Stimulated activated CD8-positive, alpha-beta memory T cell treated with anti-CD3 and anti-CD28 coated beads, Interleukin-7, amount 100 ng/mL, for 48 hours (primary cell): ENCODE results near the gene PRKN.

Source experiments
- DNase-seq, 2 donors: peaks; one replicate each; pipeline ENCODE4 v3.0.0-alpha.2; 2020; ENCODE audit warnings: low read depth in 1 of 2; ENCODE audit errors: extremely low read depth in 1 of 2

PRKN gene

DNA sequence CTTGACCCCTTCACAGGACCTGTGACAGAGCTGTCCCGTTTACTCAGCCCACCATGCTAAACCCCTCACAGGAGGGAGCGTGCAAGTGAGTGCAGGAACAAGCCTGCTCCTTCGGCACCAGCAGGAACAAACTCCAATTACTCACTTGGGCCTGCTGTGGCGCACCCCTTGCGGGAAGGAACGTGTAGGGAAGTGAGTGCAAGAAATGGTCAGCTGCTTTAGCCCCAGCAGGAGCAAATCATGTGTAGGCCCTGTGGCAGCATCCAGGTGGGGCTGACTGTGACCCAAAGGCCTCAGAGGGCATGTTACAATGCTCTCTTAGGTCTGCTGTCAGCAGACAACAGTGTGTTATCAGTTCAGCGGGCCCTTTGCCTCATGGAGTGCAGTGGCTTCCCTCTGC, 574.4 kb downstream of the PRKN start:
- no peak for DNase-seq

DNA sequence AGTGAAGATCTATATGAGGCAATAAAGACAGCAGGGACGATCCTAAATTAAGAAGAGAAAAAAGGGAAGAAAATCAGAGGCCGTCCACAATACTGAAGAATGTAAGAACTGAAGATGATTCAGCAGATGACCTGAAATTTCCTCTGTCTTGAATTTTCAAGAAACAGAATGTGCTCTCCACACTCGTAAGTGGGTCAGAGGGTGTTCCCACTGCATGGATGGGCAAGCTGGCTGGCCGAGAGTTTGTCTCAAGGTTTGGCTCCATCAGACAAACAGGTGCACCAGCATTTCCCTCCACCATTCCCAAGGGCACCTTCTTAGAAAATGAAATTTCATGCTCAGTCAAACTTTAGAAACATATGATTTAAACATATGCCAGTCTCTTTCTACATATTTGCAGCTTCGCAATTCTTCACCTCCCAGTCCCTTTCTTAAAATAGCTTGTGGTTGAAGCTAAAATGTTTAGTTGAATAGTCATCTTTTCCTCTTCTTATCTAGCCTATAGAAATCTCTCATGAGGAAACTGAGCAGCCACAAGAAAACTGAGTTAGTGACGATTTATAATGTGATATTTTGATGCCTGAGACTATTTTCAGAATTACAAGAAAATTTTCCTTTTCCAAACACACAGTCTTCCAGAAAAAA, 576.4 kb downstream of the PRKN start:
- DNase-seq = no peak

DNA sequence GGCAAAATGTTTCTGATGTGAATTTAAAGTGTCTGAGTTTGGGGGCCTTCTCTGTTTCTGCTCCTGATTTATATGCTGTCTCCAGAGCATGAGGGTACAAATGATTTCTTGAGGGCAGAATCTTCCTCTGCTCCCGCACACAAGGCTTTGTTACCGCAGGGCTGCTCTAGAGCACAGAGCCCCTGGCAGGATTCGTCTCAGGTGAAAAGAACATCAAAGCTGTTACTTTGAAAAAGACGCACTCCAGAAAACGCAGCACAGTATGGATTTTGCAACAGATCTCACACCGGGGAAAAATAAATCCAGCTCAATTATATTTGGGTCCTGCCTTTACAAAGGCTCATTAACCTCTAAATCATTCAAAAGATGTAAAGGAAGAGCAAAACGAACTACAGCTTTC, 577.3 kb downstream of the PRKN start:
- no peak for DNase-seq

DNA sequence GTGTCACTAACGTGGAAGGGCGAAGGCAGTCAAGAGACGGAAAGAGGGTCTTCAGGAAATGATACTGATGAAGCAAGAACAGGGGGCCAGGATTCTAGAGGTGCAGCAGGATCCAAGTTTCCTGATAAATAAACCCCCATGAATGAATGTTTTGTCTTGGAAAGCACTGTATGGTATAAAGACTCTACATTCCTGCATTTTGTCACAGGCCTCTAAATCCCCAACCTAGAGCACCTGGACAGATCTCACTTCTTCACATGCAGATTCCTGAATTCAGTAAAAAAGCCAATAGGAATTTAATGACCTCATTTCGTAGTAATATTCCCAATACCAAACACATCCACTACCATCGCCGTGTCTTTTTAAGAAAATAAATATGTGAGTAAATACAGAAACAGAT, 577.8 kb downstream of the PRKN start:
- DNase-seq = no peak

DNA sequence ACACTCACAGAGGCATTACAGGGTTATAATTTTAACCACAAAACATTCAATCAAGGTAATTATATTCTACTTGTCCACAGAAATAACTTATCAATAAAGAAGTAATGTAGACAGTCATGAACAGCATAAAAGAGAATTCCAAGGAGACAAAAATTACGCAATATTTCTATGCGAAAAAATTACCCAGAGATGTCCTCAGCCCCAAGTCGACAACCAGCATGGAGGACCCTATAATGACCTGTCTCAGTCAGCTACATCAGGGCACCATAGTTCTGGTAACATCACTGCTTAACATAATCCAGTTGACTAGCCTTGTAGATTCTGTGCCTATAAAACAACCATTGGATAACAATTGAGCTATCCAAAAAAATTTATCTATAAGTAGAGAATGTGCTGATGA, 579.8 kb downstream of the PRKN start:
- no peak for DNase-seq

DNA sequence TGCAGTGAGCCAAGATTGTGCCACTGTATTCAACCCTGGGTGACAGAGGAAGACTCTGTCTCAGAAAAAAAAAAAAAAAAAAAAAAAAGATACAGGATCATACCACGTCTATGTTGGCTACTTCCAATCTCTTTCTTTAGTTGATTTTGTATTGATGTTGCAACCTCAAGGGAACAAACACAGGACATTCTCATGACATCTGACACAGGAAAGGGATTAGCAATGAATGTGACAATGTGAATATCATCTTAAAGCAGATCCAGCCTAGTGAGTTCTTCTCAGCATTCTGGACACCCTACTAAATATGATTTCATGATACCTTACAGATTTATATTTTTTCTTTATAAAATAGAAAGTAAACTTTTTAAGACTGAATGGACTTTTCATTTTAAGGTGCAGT, 580.3 kb downstream of the PRKN start:
- no peak for DNase-seq

DNA sequence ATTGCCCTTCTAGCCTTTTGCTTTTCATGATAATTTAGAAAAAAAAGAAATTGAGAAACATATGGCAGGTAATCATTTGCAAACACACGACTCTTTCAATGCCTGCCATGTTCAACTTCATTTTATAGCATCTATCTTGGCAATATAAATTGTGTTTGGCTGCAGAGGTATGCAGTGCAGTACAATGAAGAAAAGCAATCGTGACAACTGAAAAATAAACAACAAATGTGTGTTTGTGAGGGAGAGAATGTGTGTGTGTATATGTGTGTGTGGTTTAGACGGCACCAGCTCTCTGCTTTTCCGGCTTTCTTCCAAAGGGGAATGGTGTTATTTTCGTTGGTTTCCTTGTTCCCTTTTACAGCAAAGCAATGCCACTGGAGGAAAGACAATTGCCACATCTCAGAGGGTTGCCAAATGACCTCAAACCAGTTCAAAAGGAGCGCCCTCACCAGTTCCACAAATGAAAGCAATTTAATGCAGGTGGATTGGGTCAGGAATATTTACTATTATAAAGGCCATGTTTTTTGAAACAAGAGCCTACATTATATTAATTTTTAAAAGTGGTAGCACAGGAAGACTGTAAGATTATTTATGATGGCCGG, 587.2 kb downstream of the PRKN start:
- no peak for DNase-seq

DNA sequence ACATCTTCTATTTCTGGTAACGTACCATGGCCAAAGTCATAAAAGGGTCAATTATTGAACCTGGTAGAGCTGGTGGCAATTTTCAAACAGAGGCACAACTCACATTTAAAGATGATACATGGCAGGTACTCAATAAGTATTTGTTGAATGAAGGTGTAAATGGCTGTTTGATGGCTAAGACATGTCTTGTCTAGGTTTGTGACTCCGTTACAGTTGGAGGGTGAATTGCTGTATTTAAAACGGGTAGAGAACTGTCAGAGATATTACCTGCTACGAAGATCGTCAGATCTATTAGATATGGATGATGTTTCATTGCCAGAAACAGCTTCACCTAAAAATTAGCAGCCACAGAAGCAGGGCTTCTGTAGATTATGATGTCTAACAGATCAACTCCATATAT, 601.9 kb downstream of the PRKN start:
- no peak for DNase-seq

DNA sequence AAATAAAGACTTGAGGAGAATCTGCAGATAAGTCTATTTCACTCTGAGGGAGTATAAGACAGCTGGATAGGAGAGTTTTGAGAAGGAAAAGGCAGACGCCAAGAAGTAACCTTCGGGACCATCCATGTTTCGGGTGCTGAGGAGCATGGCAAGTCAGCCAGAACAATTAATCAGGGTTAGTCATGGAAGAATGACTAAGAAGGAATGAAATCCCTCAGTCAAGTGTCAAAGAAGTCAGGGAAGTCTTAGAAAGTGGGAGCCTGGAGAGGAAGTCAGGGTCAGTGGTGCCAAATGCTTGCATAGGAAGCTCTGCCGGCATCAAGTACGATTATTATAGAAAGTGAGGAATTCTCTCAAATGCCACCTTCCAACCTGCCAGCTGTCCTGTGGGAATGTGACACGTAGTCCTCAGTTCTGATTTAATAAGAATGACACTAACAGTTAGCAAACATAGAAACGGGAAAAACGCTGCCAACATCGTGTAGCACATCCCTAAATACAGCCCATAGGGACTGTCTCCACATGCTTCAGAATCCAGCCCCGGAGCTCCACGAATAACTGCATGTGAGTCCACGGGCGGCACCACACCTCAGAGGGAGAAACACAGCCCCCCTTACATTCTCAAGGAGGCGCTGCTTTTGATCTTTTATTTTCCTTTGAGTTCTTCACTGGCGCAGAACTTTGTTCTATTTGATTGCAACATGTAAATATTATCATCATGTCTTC, 602.7 kb downstream of the PRKN start:
- no peak for DNase-seq

DNA sequence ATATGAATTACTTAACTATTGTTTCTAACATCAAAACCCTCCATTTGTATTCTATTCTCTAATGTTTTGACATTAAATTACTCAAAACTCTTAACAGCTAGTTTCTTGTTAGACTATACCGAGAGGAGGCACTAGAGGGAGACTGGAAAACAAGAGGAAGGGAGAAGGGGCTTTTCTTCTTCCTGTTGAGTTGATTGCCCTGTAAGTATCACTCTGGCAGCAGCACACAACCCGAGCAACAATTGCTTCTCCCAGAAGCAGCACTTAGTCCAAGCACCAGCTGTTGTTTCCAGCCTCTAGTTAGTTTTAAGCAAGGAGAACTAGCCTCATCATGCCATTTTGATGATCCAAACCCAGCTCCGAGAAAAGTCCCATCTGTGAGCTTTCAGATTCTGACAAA, 603.8 kb downstream of the PRKN start:
- DNase-seq = no peak

DNA sequence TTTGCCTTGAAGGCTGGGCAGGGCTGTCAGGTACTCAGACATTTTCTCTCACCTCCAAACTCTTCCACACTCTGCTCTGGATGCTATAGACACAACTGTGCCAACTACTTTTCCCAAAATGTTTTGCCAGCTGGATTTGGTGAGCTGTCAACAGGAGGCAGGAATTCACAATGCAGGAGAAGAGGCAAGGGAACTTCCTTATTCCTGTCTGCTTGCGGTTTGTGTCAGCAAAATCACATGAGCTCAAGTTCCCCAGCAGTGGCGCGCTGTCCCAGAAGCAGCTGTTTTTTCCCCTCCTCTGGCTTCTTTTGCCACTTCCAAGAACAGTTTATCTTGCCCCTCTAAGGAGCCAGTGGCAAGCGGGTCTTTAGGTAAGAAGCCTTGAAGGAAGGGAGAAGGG, 608.2 kb downstream of the PRKN start:
- DNase-seq = no peak

DNA sequence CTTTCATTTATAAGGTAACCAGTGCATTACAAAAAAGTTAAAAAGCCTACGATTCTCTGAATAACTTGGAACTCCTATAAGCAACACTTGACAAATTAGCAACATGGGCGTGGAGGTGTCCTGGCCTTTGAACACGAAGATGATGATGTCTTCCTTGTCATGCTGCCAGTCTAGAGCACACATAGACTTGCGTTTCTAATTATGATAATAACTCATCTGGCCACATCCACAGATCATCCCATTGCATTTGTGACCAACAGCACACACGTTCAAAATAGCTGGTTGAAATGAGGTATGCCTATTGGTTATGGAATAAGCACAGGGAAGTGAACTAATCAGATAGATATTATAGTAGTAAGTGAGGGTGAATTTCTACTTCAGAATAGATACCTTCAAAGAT, 608.9 kb downstream of the PRKN start:
- no peak for DNase-seq

DNA sequence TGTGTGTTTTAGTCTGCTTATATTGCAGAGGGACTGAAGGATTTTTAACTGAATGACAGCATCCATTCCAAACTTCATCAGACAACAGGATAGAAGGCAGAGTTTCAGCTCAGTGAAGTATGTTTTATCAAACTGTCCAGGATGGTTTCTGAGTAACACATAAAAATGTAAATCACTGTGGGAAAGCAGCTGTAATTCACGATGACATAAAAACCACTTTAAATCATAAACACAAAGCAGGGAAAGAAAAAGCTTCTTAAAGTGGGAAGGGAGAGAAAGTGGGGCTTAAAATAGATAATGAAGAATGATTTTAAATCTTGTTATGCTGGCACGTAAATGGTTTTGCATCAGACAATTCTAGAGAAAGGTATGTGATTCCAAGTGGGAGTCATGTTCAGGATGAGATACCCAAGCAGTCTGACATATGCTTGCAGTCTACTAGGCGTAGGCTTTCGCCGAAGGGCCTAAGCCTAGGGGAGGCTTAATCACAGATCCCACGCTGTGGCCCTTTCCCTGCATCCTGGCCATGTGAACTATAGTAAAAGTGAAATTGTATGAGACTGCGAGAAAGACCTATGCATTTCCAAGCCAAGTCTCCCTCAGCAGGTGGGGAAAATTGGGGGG, 610.6 kb downstream of the PRKN start:
- no peak for DNase-seq

DNA sequence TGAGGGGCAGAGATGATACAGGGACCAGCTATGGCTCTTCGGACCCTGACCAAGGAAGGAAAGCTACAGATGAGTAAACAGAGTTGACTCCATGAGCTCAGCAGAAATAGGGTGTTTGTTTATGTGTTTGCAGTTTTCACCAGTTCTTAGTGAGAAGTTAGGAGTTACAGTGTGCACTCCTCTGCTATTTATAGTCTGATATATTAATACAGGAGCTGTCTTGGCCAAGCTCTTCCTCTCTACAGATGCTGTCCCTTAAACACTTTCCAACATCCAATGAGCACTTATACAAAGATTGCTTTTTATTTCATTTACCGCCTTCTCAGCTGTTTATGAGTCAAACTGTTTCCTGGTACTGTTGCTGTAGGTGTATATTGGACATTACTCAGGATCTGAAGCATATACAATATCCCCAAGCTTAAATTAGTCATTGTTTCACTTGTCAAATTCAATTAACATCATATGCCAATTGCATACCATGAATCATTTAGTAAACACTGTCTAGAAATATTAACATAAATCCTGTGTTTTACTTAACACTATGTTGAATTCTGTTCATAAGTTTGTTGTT, 618.0 kb downstream of the PRKN start:
- DNase-seq = no peak

DNA sequence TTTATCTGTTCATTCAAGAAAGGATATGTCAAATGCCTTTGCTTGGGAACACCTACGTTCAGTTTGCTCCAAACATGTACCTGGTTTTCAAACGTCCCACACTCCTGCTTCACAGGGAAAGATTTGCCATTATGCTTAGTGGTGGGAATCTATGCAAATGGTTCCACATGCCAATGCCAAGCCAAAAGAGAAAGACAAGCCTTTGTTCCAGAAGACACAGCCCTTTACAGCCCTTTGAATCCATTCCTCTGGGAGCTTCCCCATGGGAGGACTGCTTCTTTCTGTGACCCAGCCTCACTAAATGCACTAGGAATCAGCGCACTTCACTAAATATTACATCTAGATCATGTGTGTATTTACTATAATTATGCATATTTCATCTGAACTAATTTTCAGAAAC, 619.5 kb downstream of the PRKN start:
- DNase-seq = no peak

DNA sequence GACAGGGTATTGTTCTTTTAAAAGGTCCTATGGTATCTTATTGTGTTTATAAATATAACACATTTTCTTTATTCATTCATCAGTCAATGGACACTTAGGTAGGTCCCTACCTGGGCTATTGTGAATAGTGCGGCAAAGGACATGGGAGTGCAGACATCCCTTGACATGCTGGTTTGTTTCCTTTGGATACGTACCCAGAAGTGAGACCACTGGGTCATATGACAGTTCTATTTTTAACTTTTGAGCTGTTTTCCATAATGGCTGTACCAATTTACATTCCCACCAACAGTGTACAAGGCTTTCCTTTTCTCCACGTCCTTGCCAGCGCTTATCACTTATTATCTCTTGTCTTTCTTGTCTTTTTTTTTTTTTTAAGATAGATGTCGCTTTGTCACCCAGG, 627.5 kb downstream of the PRKN start:
- no peak for DNase-seq

DNA sequence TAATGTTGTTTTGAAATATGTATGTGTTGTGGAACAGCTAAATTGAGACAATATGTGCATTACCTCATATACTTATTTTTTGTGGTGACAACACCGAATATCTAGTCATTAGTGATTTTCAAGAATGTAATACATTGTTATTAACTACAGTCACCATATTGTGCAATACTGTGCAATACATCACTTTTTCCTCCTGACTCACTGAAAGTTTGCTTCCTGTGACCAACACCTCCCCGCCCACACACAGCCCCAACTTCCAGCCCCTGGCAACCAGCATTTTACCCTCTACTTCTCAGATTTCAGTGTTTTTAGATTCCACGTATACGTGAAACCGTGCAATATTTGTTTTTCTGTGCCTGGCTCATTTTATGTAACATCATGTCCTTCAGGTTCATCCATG, 627.9 kb downstream of the PRKN start:
- peak; percentile 8 to 44 for DNase-seq

DNA sequence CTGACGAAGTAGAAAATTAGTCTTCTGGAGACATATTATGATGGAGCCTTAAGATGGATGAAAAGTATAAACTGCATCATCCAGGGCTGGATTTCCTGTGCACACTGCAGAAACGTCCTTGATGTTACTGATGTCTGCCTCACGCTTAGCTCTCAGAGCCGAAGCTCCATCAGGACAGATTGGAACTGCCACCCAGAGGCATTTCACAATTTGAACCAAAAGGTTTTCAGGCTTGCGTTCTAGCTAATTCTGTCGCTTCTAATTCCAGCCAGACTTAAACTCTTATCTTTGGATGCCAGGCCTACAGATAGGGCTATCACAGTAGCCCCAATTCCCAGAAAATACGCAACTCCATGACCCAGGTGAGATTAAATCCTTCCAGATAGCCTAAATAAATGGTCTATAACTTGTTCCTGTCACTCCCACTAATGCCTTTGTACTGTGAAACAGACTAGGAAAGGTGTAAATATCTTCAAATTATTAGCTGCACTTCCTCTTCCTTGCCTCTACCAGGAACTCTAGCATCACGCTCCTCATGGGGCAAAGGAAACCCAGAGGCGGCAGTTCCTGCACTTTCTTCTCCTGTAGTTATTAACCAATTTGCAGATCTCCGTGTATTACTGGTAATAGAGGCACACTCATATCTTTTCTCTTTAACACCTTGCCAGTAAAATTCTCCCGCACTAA, 634.6 kb downstream of the PRKN start:
- no peak for DNase-seq

DNA sequence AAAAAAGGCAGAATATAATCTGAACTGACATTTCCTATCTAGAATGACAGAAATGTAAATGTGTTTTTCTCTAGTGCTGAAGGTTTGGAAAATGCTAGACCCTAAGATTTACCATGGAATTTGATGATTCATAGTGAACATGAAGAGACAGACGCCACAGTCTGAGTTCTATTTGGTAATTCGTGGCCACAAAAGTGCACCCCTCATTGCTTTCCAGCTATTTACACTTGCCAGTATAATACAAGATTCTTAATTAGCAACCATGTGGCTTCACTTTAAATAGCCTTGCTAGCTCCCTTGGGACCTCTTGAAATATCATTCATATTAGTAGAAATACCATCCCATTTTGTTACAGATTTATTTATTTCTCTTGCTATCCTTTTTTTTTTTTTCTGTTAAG, 636.8 kb downstream of the PRKN start:
- no peak for DNase-seq

DNA sequence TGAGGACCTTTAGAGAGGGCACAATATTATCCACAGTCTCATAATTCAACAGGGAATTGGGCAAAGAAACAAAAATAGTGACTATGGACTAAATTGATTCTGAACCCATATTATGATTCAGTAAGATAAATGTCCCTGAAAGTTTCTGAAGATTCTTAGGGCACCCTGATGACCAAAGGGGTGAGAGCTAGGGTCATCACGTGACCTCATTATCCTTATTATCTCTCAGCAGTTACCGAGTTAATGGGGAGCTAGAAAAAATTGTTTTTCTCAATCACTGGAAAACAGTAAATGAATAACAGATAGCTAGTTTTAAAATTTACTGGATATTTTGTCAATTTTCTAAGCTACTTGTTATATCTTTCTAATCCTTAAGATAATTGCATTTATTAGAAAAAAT, 639.5 kb downstream of the PRKN start:
- DNase-seq = no peak

DNA sequence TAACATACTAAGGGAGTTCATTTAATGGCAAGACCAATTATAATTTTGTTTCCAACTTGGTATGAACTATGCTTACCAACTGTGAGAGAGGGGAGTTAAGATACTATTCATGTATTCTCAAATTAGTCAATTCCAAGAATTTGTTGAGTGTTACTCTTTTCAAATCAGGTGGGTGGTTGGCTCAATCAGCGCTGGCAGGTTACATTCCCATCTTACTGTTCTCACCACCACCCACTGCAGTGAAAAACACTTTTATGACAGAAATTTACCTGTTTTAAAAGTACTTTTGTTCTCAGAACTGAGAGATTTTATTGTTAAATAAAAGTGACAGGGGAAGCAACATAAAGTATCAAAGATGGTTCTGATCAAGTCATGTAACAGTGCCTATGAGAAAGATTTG, 642.0 kb downstream of the PRKN start:
- no peak for DNase-seq
